Endothelial cell of umbilical vein (primary cell): ENCODE results near the gene CCDC184. TPM values are rescaled to one million over a fixed set of nuclear protein-coding genes. Genes with fewer than 3 reads are reported as not detected.
A peak's percentile ranks its signal among the peaks of the same experiment; 100 is the strongest.

ENCODE experiments used
- BruUV-seq: library from RNA; stranded (reverse); fragments of 400-500 nt; replicated peaks from 2 replicates; lab custom pipeline; 2021; lab: Mats Ljungman, UMichigan
- CTCF ChIA-PET: fragments of 300-600, 350-600 bp; sonication (Branson Sonifier 250); formaldehyde crosslinking; loops from one replicate; lab custom pipeline; 2021; ENCODE audit warnings: antibody characterized with exemption, inconsistent platforms; lab: Charles Lee
- POLR2A ChIA-PET: fragments of 300-600, 350-600 bp; sonication (Branson Sonifier 250); formaldehyde crosslinking; loops from one replicate; lab custom pipeline; 2021; ENCODE audit warnings: antibody characterized with exemption, inconsistent platforms; lab: Charles Lee
- DNase-seq: peaks from one replicate; pipeline ENCODE4 v3.0.0-alpha.2; 2011; ENCODE audit warnings: low read depth, low spot score
- FAIRE-seq: peaks from 2 replicates; lab custom pipeline; 2011; peaks lifted over from hg19 to GRCh38; lab: Jason Lieb, UNC
- H2AFZ ChIP-seq: 2 replicates; pipeline ENCODE4 v1.6.0; 2012; ENCODE audit warnings: low read depth, low read length, control low read depth, inconsistent platforms
- H3K27ac ChIP-seq: 2 replicates; pipeline ENCODE4 v1.5.1; 2011; ENCODE audit warnings: low read depth, mild to moderate bottlenecking, control low read depth, low read length, moderate library complexity; ENCODE audit not compliant: insufficient read depth
- H3K27me3 ChIP-seq, 2 experiments: 2 replicates each; pipeline versions ENCODE4 v1.6.0 to v1.6.1; 2011; ENCODE audit warnings: low read length in 2 of 2, mixed read lengths in 1 of 2; ENCODE audit not compliant: control insufficient read depth in 2 of 2, insufficient read depth in 2 of 2
- H3K36me3 ChIP-seq, 2 experiments: 2 replicates in 1 of 2; 3 replicates in 1 of 2; pipeline ENCODE4 v1.5.1; 2011; ENCODE audit warnings: low read length in 2 of 2, mild to moderate bottlenecking in 1 of 2, moderate library complexity in 1 of 2; ENCODE audit not compliant: control insufficient read depth in 2 of 2, insufficient read depth in 2 of 2; ENCODE audit errors: extremely low read depth in 1 of 2
- H3K4me1 ChIP-seq: 3 replicates; pipeline ENCODE4 v1.5.1; 2011; ENCODE audit warnings: mild to moderate bottlenecking, low read length; ENCODE audit not compliant: control insufficient read depth, insufficient read depth; ENCODE audit errors: extremely low read depth
- H3K4me2 ChIP-seq: 2 replicates; pipeline ENCODE4 v1.6.1; 2011; ENCODE audit warnings: low read length, control low read depth, mixed read lengths; ENCODE audit not compliant: insufficient read depth
- H3K4me3 ChIP-seq, 3 experiments: fragments of 200-600 bp in 1 of 3; sonication (generic), shearing (Covaris generic) in 1 of 3; replicated peaks in 1 of 3; 2 replicates each; pipeline ENCODE4 v1.5.1; 2011 to 2016; ENCODE audit warnings: control low read depth in 3 of 3, low read length in 3 of 3, mild to moderate bottlenecking in 2 of 3, inconsistent platforms in 1 of 3, low read depth in 1 of 3, moderate library complexity in 1 of 3; ENCODE audit not compliant: insufficient read depth in 1 of 3
- H3K79me2 ChIP-seq: 2 replicates; pipeline ENCODE4 v1.6.0; 2012; ENCODE audit warnings: low read length, inconsistent platforms; ENCODE audit not compliant: control insufficient read depth, insufficient read depth
- H3K9ac ChIP-seq: replicated peaks from 2 replicates; pipeline ENCODE3; 2011; ENCODE audit warnings: low read length, control low read depth; ENCODE audit not compliant: insufficient read depth; ENCODE audit errors: extremely low read depth
- H3K9me1 ChIP-seq: replicated peaks from 3 replicates; pipeline ENCODE4 v1.6.0; 2011; ENCODE audit warnings: mild to moderate bottlenecking, low read length; ENCODE audit not compliant: control insufficient read depth, insufficient read depth; ENCODE audit errors: extremely low read depth
- H3K9me3 ChIP-seq: replicated peaks from 2 replicates; pipeline ENCODE4 v1.5.1; 2012; ENCODE audit warnings: low read length, inconsistent platforms; ENCODE audit not compliant: control insufficient read depth, insufficient read depth
- H4K20me1 ChIP-seq: replicated peaks from 2 replicates; pipeline ENCODE3; 2011; ENCODE audit warnings: mild to moderate bottlenecking, low read length; ENCODE audit not compliant: control insufficient read depth, insufficient read depth; ENCODE audit errors: extremely low read depth
- EZH2 ChIP-seq: IDR thresholded peaks from 2 replicates; pipeline ENCODE4 v1.6.1; 2012; ENCODE audit warnings: borderline replicate concordance, low read depth, mild to moderate bottlenecking, moderate library complexity, low read length, inconsistent platforms; ENCODE audit not compliant: severe bottlenecking
- FOS ChIP-seq: IDR thresholded peaks from 2 replicates; pipeline ENCODE4 v1.6.1; 2011; ENCODE audit warnings: mild to moderate bottlenecking, low read length, moderate library complexity, borderline replicate concordance; ENCODE audit not compliant: insufficient read depth
- JUN ChIP-seq: IDR thresholded peaks from 2 replicates; pipeline ENCODE4 v1.6.1; 2011; ENCODE audit warnings: borderline replicate concordance, low read depth; ENCODE audit not compliant: insufficient read length, insufficient read depth
- POLR2A ChIP-seq: IDR thresholded peaks from 2 replicates; pipeline ENCODE4 v1.6.1; 2012; ENCODE audit warnings: low read depth, mild to moderate bottlenecking, control low read depth, low read length
- dilution Hi-C: fragments of 300-500 bp; cut with MboI; formaldehyde crosslinking; loops from one replicate; pipeline ENCODE4 v1.15.0; 2019; ENCODE audit warnings: low sequenced_read_pairs; ENCODE audit not compliant: extremely low pct_ligation_motif_present
- intact Hi-C: fragments of 100-400 bp; cut with micrococcal nuclease; formaldehyde crosslinking; loops from one replicate; pipeline ENCODE4 v1.10.0; 2022
- polyA plus RNA-seq, 4 experiments: library from polyadenylated mRNA; depleted of rRNA in 3 of 4; stranded (reverse) in 3 of 4; unstranded in 1 of 4; fragments of >200 nt; gene quantifications; 2 replicates each; pipeline versions ENCODE4 v1.2.1 to v1.2.3, GENCODE V29; 2011 to 2012; ENCODE audit warnings: missing spikeins in 1 of 4
- total RNA-seq: library from RNA; stranded (reverse); gene quantifications from 2 replicates; pipeline ENCODE4 v1.2.3, GENCODE V29; 2021
- TF ChIP-seq, protein P1 (sequence below): IDR thresholded peaks from 2 replicates; pipeline ENCODE4 v1.6.1; 2011; ENCODE audit not compliant: insufficient read depth, insufficient read length

The CCDC184 gene
- total and polyA plus RNA-seq, 2 donors (not counting 3 experiments of a cell fraction or from before 2014, with no cell fraction given): 0.18 to 0.39 TPM

DNA sequence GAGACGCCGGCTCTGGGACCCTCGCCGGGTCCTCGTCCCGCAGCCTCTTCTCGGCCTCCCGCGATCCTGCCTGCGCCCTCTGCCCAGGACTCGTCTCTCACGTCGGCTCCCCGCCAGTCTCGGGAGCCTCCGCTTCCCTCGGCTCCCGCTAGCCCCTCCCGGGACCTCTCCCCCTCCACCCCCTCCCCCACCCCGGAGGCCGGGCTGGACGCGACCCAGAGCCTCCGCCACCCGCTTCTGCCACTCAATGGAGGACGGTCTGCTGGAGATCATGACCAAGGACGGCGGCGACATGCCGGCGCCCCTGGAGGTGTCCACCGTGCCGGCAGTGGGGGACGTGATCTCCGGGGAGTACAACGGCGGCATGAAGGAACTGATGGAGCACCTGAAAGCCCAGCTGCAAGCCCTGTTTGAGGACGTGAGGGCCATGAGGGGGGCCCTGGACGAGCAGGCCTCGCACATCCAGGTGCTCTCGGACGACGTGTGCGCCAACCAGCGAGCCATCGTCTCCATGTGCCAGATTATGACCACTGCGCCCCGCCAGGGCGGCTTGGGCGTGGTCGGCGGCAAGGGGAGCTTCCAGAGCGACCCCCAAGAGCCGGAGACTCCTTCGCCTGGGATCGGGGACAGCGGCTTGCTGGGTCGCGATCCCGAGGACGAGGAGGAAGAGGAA, 568 bp downstream of the CCDC184 start:
- Histone ChIP-seq H4K20me1 (no peaks in the 10 kb centered on the region), H2AFZ (peak overlapping the region; percentile 64), H3K36me3 (no peaks in the 10 kb centered on the region), H3K9ac (peak overlapping the region; percentile 5), H3K79me2 (no peaks in the 10 kb centered on the region), H3K4me2 (peak overlapping the region; percentile 72), H3K9me3 (no peaks in the 10 kb centered on the region), H3K9me1 (no peaks in the 10 kb centered on the region), H3K27me3 (peaks cover 42 to 53% of the 10 kb centered on the region in 2 experiments), H3K4me1 (no peaks in the 10 kb centered on the region), H3K27ac (no peak overlapping the region), H3K4me3 (peak overlapping the region in 2 of 3 experiments; percentile 48 to 57)
- no peak for FAIRE-seq
- CTCF ChIA-PET: interaction anchor here (1.5 to 1.6 kb wide), 2 partner anchors 10 to 12 kb away, joined by 4 to 7 read pairs; no protein-coding TSS in a partner anchor
- intact Hi-C loops: loop anchor here (1.0 to 5.0 kb wide), 2 partner anchors 14 to 268 kb away; no protein-coding TSS in a partner anchor
- no peak for DNase-seq
- POLR2A ChIA-PET: no interaction called here
- TF ChIP-seq, protein P1, sequence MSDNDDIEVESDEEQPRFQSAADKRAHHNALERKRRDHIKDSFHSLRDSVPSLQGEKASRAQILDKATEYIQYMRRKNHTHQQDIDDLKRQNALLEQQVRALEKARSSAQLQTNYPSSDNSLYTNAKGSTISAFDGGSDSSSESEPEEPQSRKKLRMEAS: no peak
- no peak for TF ChIP-seq POLR2A
- TF ChIP-seq JUN: no peak
- peak; percentile 97 for TF ChIP-seq EZH2
- TF ChIP-seq FOS: no peak
- dilution Hi-C loops: no loop called here
- no TSS peak for BruUV-seq

GRCh38 chr12:48184549-48184922, 1.1 kb downstream of the CCDC184 start:
- no peak for FAIRE-seq
- BruUV-seq: no TSS peak
- no peak overlapping the region for H3K27ac ChIP-seq
- no peaks in the 10 kb centered on the region for H3K79me2 ChIP-seq
- H3K9me3 ChIP-seq: no peaks in the 10 kb centered on the region
- no peaks in the 10 kb centered on the region for H3K9me1 ChIP-seq
- H3K27me3 ChIP-seq: peaks cover 37 to 47% of the 10 kb centered on the region in 2 experiments
- ChIA-PET POLR2A (no interaction called here), CTCF (interaction anchor here (1.0 to 1.5 kb wide), 3 partner anchors 9 to 100 kb away, joined by 3 to 5 read pairs (median 4); no protein-coding TSS in a partner anchor)
- H3K36me3 ChIP-seq: no peaks in the 10 kb centered on the region
- H3K4me1 ChIP-seq: no peaks in the 10 kb centered on the region
- dilution Hi-C loops: no loop called here
- H4K20me1 ChIP-seq: no peaks in the 10 kb centered on the region
- intact Hi-C loops: loop anchor here (5.0 kb wide), 1 partner anchor 268 kb away; no protein-coding TSS in a partner anchor
- no peak overlapping the region for H3K4me3 ChIP-seq
- no peak overlapping the region for H2AFZ ChIP-seq
- no peak overlapping the region for H3K9ac ChIP-seq
- DNase-seq: no peak
- H3K4me2 ChIP-seq: no peak overlapping the region
- TF ChIP-seq FOS: no peak
- TF ChIP-seq EZH2: peak; percentile 64
